GM18951 (cell line): ENCODE measurements around the gene KRT82.

ENCODE experiments used
- POLR2A ChIP-seq: IDR thresholded peaks from 4 replicates; pipeline ENCODE4 v1.6.1; 2011; ENCODE audit warnings: mild to moderate bottlenecking; ENCODE audit not compliant: insufficient read length, insufficient read depth; ENCODE audit errors: extremely low read depth
- in situ Hi-C: fragments of 300-500 bp; cut with MboI; formaldehyde crosslinking; loops from one replicate; pipeline ENCODE4 v1.12.0; 2022; ENCODE audit warnings: low sequenced_read_pairs, mixed read lengths, inconsistent platforms; ENCODE audit not compliant: unreplicated experiment

The KRT82 gene

GRCh38 chr12:52379536-52379935 is 26.6 kb downstream of the KRT82 start:
- in situ Hi-C loops = no loop called here
- TF ChIP-seq POLR2A = no peak

- no peak for TF ChIP-seq POLR2A
- in situ Hi-C loops = no loop called here
These were observed 28.0 kb downstream of the KRT82 start for GRCh38 chr12:52378091-52378490.

GRCh38 chr12:52377266-52377665 is 28.9 kb downstream of the KRT82 start:
- in situ Hi-C loops = no loop called here
- no peak for TF ChIP-seq POLR2A

- TF ChIP-seq POLR2A = no peak
- in situ Hi-C loops = no loop called here
These were observed 33.6 kb downstream of the KRT82 start for GRCh38 chr12:52372216-52373154.

GRCh38 chr12:52371716-52372115 is 34.4 kb downstream of the KRT82 start:
- in situ Hi-C loops = no loop called here
- no peak for TF ChIP-seq POLR2A

- in situ Hi-C loops = no loop called here
- no peak for TF ChIP-seq POLR2A
These were observed 35.1 kb downstream of the KRT82 start for GRCh38 chr12:52370926-52371608.

GRCh38 chr12:52369809-52370208 is 36.3 kb downstream of the KRT82 start:
- no peak for TF ChIP-seq POLR2A
- in situ Hi-C loops = no loop called here

GRCh38 chr12:52369211-52369610 is 36.9 kb downstream of the KRT82 start:
- no peak for TF ChIP-seq POLR2A
- in situ Hi-C loops = no loop called here

- in situ Hi-C loops = no loop called here
- no peak for TF ChIP-seq POLR2A
These were observed 37.6 kb downstream of the KRT82 start for GRCh38 chr12:52368508-52368907.

GRCh38 chr12:52367876-52368275 is 38.3 kb downstream of the KRT82 start:
- TF ChIP-seq POLR2A = no peak
- in situ Hi-C loops = no loop called here

- no peak for TF ChIP-seq POLR2A
- in situ Hi-C loops = no loop called here
These were observed 39.2 kb downstream of the KRT82 start, which contains the start of gene KRT85 for GRCh38 chr12:52366738-52367485. Gene KRT85 (minus strand): TSS chr12:52367481. CDS start chr12:52367405, 76 bp downstream.

GRCh38 chr12:52364901-52365489 is 41.1 kb downstream of the KRT82 start:
- TF ChIP-seq POLR2A = no peak
- in situ Hi-C loops = no loop called here

- in situ Hi-C loops = no loop called here
These were observed 42.1 kb downstream of the KRT82 start for GRCh38 chr12:52364061-52364460.

More at GRCh38 chr12:52364061-52364460, 42.1 kb downstream of the KRT82 start:
- no peak for TF ChIP-seq POLR2A
